Globus pallidus (tissue), 1 donor: ENCODE measurements around the gene AMIGO3.
A peak's percentile ranks its signal among the peaks of the same experiment; 100 is the strongest.

Experiments
- DNase-seq: peaks from one replicate; pipeline ENCODE4 v3.0.0-alpha.2; 2015; ENCODE audit warnings: low spot score

AMIGO3 gene

DNA sequence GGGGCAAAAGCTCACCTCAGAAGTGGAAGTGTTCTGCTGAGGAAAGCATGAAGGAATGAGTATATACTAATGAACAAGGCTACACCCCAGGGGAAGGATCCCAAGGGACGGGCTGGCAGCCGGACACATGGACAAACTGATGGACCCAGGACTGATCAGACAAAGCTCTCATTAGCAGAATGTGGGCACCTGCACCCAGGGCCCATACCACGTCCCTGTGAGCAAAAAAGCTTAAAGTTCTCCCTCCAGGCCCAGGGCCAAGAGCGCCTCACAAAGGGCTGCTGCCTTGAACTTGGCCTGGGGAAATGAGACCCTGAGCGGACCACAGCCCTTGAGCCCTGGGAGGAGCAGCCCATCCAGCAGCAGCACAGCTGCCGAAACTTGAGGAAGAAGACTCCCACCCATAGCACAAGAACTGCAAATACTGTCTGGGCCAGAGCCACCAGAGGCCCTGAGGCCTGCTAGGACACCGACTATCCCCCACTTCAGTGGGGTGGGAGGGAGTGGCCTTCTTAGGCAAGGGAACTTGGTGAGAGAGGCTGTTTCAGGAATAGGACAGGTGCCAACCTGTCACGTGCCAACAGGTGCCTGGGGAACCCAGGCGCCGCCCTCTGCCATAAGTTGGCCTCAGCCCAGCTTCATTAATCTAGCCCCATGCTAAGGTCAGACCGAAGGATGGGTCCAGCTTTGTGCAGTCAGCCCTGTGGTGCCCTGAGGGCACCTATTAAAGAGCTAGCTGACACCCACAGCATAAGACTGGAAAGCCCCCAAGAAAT, 6.6 kb upstream of the AMIGO3 start:
- no peak for DNase-seq

DNA sequence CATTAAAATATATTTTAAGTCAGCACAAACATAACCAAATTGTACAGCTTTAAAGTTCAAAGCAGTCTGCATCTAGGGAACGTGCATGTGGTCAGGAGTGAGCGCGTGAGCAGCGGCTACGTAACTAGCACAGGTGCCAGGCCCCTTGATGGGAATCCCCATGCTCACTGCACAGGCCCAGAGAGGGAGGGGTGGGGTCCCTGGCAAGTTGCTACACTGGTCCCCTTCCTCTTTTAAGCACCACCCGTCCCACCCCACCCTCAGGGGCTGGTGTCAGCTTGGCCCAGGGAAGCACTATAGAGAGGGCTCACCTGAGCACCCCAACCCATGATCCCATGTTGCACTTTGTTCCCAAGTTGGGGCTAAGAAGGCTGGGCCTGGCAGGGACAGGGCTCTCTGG, 5.1 kb upstream of the AMIGO3 start:
- no peak for DNase-seq

GRCh38 chr3:49723628-49724551, 4.4 kb upstream of the AMIGO3 start, which contains the start of gene GMPPB:
TSS of gene GMPPB (minus strand) at chr3:49723951. CDS start at chr3:49723726, 225 bp downstream.
- peak; percentile 94 for DNase-seq

- DNase-seq = no peak
Measured at GRCh38 chr3:49723296-49723627, 3.8 kb upstream of the AMIGO3 start.

DNA sequence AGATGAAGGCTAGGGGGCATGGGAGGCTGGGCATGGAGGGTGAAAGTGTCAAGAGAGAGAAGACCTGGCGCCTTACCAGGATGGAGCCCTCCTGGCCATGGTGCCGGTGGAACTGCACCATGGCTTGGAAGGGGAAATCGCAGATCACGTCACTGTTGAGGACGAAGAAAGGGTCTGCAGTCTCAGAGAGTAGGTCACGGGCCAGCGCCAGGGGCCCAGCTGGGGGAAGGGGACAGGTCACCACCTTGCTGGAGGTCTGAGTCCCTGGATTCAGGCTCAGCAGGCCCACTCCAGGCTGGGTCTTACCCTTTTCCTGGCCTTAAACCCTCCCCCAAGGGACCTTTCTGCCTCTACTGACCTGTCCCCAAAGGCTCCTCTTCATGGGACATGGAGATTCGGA, 3.4 kb upstream of the AMIGO3 start:
- no peak for DNase-seq

- no peak for DNase-seq
Measured at GRCh38 chr3:49721896-49722781, 2.7 kb upstream of the AMIGO3 start.

- no peak for DNase-seq
Measured at GRCh38 chr3:49721596-49721895, 2.1 kb upstream of the AMIGO3 start.

DNA sequence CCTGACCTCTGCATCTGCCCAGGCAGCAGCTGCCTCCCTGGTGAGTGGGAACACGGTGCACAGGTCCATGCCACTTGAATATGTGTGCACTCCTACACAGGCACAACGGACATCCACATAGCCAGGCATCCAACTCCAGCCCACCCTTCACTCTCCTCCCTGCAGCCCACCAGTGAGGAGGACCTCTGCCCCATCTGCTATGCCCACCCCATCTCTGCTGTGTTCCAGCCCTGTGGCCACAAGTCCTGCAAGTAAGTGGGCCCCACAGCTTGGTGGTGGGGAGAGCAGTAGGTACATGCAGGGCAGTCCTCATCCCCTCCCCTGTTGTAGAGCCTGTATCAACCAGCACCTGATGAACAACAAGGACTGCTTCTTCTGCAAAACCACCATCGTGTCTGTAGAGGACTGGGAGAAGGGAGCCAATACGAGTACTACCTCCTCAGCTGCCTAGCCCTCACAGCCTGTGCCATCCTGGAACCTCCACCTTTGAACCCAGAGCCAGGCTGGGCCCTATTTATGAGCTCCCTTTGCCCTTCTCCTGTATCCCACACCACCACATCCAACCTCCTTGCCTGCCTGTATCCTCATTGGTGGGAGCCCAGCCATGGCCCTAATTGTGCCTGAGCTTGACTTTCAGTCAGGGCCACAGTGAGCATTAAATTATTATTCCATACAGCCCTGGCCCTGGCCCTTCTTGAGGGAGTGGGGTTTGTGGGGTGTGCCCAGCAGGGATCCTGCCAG, 1.5 kb upstream of the AMIGO3 start:
- no peak for DNase-seq

- DNase-seq = no peak
Measured at GRCh38 chr3:49718858-49719213, 648 bp downstream of the AMIGO3 start.

DNA sequence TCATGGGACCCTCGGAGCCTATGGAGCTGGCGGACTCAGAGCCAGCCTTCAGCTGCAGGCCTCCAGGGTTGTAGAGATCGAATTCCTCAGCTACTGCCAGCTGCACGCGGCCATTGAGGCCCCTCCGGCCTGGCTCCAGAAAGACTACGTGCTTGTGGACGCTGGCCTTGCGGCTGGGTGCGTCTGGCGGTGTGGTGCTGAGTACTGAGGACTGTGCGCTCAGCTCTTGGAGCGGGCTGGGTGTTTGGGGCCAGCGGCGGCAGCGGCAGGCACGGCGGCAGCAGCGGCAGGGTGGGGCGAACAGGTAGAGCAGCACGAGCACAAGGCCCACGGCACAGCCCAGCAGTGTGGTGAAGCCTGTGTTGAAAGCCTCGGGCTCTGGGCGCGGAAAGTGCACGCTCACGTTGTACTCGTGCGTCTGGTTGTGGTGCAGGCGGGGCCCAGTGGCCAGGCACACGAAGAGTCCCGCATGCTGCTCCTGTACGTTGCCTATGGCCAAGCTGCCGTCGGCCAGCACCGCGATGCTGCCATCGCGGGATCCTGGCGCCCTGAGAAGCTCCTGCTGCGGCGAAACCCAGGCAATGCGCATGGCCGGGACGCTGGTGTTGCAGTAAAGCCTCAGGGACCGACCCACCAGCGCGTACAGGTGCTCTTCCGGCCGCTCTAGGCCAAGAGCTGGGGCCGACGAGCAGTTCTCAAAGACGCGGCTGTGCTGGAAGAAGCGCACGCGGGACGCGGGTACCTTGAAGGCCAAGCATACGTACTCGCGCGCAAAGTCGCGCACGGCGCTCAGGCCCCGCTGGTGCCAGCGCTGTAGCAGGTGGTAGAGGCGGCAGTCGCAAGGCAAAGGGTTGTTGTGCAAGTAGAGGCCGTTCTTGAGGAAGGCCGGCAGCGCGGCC, 1.3 kb downstream of the AMIGO3 start:
- DNase-seq = no peak

- DNase-seq = no peak
Measured at GRCh38 chr3:49717211-49717958, 2.1 kb downstream of the AMIGO3 start.

DNA sequence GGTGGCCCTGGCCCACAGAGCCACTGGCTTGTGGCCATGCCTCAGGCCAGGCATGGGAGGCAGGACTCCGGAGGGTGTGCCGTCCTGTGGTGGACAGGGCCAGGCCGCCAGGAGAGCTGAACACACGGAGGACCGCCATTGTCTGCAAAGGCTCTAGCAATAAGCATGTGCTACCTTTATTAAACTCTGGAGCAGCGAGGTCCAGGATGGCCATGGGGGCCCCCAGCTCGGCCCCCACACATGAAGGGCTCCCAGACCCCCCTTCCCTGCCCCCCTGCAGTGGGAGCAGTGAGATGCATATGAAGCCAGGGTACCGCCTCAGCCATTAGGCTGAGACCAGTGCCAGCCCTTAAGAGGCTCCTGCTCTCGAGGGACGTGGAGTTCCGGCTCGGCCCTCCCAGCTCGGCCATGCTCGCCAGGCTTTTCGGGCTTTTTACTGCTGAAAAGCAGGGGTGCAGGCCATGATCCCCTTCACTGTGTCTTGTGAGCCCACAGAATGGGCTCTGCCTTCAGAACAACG, 2.7 kb downstream of the AMIGO3 start:
- DNase-seq = no peak

DNA sequence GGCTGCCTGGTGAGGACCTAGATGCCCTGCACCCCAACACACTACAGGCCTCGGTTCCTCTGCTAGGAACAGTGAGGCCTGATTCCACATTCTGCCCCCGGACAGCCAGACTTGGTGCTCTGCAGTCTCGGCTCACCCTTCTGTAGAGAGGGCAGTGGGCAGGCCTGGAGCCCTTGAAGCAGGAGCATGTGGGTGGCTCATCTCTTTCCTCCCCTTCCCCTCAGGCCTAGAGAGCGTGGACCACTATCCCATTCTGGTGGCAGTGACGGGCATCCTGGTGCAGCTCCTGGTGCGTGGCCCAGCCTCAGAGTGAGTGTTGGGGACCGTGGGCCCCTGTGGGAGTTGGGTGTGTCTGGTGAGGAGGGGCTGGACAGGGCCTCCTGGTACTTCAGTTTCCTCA, 3.3 kb downstream of the AMIGO3 start:
- DNase-seq = no peak

GRCh38 chr3:49715611-49716121, 3.8 kb downstream of the AMIGO3 start:
- no peak for DNase-seq

DNA sequence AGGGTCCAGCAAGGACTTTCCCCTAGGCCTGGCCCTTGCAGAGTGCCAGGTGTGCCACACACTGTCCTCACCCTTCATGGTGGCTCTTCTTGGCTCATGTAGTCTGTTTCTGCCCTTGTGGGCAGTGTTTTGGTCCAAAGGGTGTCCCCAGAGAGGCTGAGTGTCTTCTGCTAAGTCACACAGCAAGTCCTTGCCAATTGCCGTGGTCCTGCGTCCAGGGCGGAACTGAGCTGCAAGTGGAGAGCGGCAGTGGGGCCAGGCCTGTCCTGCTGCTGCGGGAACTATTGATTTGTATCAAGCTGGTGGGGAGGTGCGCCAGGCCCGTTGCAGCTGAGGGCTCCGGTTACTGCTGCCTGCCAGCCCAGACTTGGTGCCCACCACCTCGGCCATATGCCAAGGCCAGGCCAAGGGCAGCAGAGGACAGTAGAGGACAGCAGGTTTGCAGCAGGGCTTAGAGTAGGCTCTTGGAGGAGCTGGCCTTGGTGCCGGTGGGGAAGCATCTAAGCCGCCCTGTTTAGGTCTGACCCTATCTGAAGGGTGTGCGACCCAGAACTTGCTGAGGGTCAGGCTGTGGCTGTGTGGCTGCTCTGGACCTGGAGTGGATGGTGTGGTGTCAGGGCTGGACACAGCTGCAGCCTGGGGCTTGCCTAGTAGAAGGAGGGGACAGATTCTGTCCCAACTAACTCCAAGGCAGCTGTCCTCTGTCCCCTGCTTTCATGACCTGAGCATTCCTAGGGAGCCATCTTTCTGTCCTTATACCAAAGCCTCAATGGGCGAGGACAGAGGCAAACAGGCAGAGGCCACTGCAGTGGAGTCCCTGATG, 4.5 kb downstream of the AMIGO3 start:
- DNase-seq = no peak

- DNase-seq = no peak
Measured at GRCh38 chr3:49713336-49714105, 6.0 kb downstream of the AMIGO3 start.

DNA sequence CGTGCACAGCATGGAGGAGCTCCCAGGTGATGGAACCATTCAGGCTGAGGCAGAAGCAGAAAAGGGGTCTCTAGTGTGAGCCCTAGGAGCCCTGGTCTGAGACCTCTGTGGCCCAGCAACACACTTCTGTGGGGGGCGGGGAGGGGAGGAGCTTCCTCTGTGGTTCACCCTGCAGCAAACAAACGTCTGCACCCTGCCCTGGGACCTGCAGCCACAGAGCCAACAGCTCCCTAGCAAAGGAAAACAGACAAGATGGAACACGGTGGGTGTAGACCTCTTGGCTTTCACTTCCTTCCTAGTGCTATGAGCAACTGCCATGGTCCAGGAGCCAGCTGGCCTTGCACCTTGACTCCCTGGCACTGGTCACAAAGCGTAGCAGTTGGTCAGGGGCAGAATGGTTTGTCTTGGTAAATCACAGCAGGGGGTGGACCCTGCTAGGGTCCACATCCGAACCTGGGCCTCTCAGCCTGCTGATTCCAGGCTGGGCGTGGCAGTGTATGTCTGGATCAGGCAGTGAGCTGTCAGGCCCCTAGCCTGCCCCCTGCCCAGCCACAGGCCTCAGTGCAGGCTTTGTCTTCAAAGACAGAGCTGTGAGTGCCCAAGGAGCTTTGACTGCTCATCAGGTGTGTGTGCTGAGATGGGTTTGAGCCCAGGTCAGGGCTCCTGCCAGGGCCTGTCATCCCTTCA, 6.7 kb downstream of the AMIGO3 start:
- DNase-seq = no peak
